GM12872 (cell line): Measurements from ENCODE around the gene BPIFB3.

Experiments used
- TF ChIP-seq, protein P1 (sequence below): IDR thresholded peaks from 3 replicates; pipeline ENCODE4 v1.5.1; 2011; ENCODE audit warnings: low read depth, mild to moderate bottlenecking, low read length, moderate library complexity; ENCODE audit not compliant: insufficient read depth

BPIFB3 gene

GRCh38 chr20:33119725-33120720, 66.3 kb downstream of the BPIFB3 start:
- TF ChIP-seq, protein P1, sequence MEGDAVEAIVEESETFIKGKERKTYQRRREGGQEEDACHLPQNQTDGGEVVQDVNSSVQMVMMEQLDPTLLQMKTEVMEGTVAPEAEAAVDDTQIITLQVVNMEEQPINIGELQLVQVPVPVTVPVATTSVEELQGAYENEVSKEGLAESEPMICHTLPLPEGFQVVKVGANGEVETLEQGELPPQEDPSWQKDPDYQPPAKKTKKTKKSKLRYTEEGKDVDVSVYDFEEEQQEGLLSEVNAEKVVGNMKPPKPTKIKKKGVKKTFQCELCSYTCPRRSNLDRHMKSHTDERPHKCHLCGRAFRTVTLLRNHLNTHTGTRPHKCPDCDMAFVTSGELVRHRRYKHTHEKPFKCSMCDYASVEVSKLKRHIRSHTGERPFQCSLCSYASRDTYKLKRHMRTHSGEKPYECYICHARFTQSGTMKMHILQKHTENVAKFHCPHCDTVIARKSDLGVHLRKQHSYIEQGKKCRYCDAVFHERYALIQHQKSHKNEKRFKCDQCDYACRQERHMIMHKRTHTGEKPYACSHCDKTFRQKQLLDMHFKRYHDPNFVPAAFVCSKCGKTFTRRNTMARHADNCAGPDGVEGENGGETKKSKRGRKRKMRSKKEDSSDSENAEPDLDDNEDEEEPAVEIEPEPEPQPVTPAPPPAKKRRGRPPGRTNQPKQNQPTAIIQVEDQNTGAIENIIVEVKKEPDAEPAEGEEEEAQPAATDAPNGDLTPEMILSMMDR: no peak

GRCh38 chr20:33120934-33121333, 67.2 kb downstream of the BPIFB3 start:
- TF ChIP-seq, protein P1: no peak
